HFFc6 (cell line): ENCODE measurements around the gene CPT1A. TPM values are rescaled to one million over a fixed set of nuclear protein-coding genes. Genes with fewer than 3 reads are reported as not detected.

ENCODE experiments used
- DNase-seq: peaks from one replicate; pipeline ENCODE4 v3.0.0-alpha.2; 2018
- H3K27ac Mint-ChIP-seq: 2 replicates; pipeline ENCODE4 v1.8.0; 2020; ENCODE audit warnings: mild to moderate bottlenecking, mixed read lengths
- H3K27me3 Mint-ChIP-seq: 2 replicates; pipeline ENCODE4 v1.8.0; 2021; ENCODE audit warnings: mild to moderate bottlenecking, moderate library complexity, mixed read lengths; ENCODE audit not compliant: insufficient read depth
- H3K36me3 Mint-ChIP-seq: 2 replicates; pipeline ENCODE4 v1.8.0; 2021; ENCODE audit warnings: low read depth, mixed read lengths
- H3K4me1 Mint-ChIP-seq: 2 replicates; pipeline ENCODE4 v1.8.0; 2020; ENCODE audit warnings: low read depth, mixed read lengths
- H3K4me3 Mint-ChIP-seq: 2 replicates; pipeline ENCODE4 v1.8.0; 2020; ENCODE audit warnings: mild to moderate bottlenecking, moderate library complexity, mixed read lengths
- H3K9me3 Mint-ChIP-seq: 2 replicates; pipeline ENCODE4 v1.8.0; 2020; ENCODE audit warnings: mild to moderate bottlenecking, mixed read lengths
- total RNA-seq, 6 experiments: library from RNA; stranded (reverse); fragmentation: NEBNext Ultra II Directional; extraction: Animal tissue kit (Norgen Biotek cat#: 25700); gene quantifications; 2 replicates in 1 of 6; 3 replicates in 5 of 6; pipeline ENCODE4 v1.2.3, GENCODE V29; 2021
- TF ChIP-seq, protein P1 (sequence below): fragments of 200-600 bp; sonication (generic); IDR thresholded peaks from 2 replicates; pipeline ENCODE4 v1.5.0; 2021; ENCODE audit warnings: antibody characterized with exemption, mild to moderate bottlenecking

The CPT1A gene
- total RNA-seq, 6 experiments from 2014 or later: 35.5 to 63.7 (median 55.8) TPM

DNA sequence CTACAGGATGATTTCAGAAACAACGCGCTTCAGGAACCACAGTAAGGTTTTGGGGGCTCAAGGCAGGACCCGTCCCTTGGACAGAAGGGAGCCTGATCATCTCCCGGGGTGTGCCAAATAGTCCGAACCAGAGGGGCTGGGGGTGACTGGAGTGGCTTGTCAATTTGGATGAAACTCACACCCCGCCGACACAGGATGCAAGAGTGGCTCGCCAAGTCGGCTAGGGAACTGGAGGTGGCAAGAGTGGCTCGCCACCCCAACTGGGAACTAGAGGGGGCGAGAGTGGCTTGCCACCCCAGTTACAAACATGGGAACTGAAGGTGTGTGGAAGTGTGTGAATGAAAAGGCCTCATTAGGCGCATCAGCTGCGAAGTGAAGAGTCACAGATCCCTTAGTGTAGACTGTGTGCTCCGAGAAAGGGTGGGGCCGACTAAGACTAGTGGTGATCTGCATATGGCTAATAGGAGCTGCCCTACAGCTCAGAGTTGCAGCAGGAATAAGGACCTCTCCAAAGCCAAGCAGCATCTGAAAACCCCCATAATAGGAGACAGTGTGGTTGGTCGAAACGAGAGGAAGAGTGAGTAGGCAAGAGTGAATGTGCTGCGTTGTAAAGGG is 26.6 kb upstream of the CPT1A start:
- H3K27me3 Mint-ChIP-seq: peaks cover 8% of the 10 kb centered on the region
- no peak overlapping the region for H3K27ac Mint-ChIP-seq
- no peak for DNase-seq
- no peak overlapping the region for H3K4me3 Mint-ChIP-seq
- TF ChIP-seq, protein P1, sequence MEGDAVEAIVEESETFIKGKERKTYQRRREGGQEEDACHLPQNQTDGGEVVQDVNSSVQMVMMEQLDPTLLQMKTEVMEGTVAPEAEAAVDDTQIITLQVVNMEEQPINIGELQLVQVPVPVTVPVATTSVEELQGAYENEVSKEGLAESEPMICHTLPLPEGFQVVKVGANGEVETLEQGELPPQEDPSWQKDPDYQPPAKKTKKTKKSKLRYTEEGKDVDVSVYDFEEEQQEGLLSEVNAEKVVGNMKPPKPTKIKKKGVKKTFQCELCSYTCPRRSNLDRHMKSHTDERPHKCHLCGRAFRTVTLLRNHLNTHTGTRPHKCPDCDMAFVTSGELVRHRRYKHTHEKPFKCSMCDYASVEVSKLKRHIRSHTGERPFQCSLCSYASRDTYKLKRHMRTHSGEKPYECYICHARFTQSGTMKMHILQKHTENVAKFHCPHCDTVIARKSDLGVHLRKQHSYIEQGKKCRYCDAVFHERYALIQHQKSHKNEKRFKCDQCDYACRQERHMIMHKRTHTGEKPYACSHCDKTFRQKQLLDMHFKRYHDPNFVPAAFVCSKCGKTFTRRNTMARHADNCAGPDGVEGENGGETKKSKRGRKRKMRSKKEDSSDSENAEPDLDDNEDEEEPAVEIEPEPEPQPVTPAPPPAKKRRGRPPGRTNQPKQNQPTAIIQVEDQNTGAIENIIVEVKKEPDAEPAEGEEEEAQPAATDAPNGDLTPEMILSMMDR: no peak
- H3K4me1 Mint-ChIP-seq: peaks cover 32% of the 10 kb centered on the region
- peaks cover 9% of the 10 kb centered on the region for H3K9me3 Mint-ChIP-seq
- peaks cover 8% of the 10 kb centered on the region; the same call in 1 of the 2 replicates for H3K36me3 Mint-ChIP-seq

DNA sequence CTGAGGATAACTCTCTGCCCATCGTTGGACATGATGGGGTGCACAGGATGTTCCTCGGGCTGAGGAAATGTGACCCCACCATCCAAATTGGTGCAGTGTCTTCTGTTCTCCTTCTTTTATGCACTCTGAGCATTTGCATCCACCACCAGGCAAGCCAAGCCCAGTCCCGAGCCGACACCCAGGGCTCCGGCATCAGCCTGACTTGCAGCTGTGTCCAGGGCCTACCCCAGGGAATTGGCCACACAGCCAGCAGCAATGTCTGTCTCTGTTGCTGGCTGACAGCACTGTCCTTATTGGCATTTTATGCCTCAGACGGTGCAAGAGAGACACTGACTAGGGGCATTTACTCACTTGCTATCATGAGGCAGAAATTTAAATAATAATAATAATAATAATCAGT is 25.4 kb upstream of the CPT1A start:
- Mint-ChIP-seq H3K27ac (no peak overlapping the region), H3K4me1 (peaks cover 20% of the 10 kb centered on the region), H3K9me3 (peaks cover 16% of the 10 kb centered on the region), H3K36me3 (peaks cover 12% of the 10 kb centered on the region; the same call in 1 of the 2 replicates), H3K27me3 (peaks cover 12% of the 10 kb centered on the region), H3K4me3 (no peak overlapping the region)
- no peak for DNase-seq
- TF ChIP-seq, protein P1: no peak

DNA sequence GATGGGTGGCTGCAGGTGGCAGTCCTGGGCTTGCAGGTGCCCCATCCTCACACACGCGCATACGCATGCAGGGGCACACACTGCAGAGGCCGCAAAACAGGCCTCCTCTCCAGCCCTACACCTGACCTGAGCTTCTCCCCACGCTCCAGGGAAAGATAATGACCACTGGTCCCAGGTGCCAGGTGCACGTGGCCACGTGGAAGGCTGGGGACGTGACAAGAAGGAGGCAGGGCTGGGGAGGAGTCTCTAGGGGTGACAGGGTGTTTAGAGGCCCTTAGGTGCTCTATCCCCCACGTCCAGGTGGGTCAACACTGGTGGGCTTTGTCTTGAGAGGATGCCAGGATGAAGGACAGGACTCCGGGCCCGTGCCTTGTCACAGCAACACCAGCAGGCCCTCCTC is 23.5 kb upstream of the CPT1A start:
- TF ChIP-seq, protein P1: no peak
- DNase-seq: no peak
- Mint-ChIP-seq H3K9me3 (peaks cover 16% of the 10 kb centered on the region), H3K4me3 (no peak overlapping the region), H3K36me3 (peaks cover 12% of the 10 kb centered on the region; the same call in 1 of the 2 replicates), H3K27me3 (peaks cover 12% of the 10 kb centered on the region), H3K27ac (no peak overlapping the region), H3K4me1 (peaks cover 12% of the 10 kb centered on the region)

DNA sequence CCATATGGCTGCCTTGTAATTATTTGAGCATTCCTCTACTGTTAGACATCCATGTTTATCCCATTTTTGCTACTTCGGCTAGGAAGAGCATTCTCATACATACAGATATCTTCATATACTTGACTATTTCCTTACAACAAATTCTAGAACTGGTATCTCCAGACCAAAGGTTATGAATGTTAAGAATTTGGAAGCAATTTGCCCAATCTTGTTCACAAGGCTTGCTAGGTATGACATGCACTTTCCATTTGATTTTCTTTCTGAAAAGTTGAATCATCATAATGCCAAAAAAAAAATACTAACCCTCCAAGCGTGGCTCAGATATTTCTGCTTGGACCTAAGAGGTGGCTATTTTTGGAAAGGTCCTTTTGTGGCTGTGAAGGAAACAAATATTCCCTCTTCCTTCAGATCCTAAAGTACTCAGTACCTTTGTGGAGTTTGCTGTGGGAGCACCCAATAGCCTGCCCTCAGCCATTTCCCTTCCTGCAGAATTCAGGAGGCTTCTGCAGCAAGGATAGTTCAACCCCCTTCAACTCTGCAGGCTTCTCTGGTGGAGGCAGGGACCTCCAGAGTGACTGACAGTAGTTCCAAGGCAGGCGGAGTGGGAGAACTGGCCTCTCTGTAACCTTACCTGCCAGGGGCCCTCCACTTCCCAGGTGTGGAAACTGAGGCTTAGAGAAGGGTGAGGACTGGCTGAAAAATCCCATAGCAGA is 22.0 kb upstream of the CPT1A start:
- Mint-ChIP-seq H3K27ac (no peak overlapping the region), H3K4me3 (no peak overlapping the region), H3K27me3 (peaks cover 11% of the 10 kb centered on the region), H3K36me3 (peaks cover 12% of the 10 kb centered on the region; the same call in 1 of the 2 replicates), H3K4me1 (no peaks in the 10 kb centered on the region), H3K9me3 (peaks cover 16% of the 10 kb centered on the region)
- no peak for DNase-seq
- TF ChIP-seq, protein P1: no peak

DNA sequence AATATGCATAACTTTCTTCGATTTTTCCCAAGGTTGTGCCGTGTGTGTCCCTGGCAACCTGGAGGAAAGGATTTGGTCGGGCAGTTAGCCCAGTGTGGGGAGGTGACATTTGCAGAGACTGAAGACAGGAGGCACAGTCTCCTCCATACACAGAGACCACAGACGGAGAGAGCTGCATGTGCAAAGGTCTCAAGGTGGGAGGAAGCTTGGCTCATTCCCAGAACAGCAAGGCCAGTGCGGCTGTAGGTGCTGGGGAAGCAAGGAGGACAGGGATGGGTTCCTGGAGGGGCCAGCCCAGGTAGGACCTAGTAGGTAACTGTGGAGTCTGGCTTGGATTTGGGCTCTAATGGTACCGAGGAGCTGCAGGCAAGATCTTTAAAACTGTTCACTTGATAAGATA is 20.7 kb upstream of the CPT1A start:
- no peak overlapping the region for H3K27ac Mint-ChIP-seq
- no peak for DNase-seq
- peaks cover 15% of the 10 kb centered on the region for H3K27me3 Mint-ChIP-seq
- no peak overlapping the region for H3K4me3 Mint-ChIP-seq
- H3K36me3 Mint-ChIP-seq: peaks cover 12% of the 10 kb centered on the region; the same call in 1 of the 2 replicates
- TF ChIP-seq, protein P1: no peak
- peaks cover 5% of the 10 kb centered on the region for H3K4me1 Mint-ChIP-seq
- H3K9me3 Mint-ChIP-seq: peaks cover 16% of the 10 kb centered on the region
